ENCODE results near the gene PLRG1.

Gene PLRG1

DNA sequence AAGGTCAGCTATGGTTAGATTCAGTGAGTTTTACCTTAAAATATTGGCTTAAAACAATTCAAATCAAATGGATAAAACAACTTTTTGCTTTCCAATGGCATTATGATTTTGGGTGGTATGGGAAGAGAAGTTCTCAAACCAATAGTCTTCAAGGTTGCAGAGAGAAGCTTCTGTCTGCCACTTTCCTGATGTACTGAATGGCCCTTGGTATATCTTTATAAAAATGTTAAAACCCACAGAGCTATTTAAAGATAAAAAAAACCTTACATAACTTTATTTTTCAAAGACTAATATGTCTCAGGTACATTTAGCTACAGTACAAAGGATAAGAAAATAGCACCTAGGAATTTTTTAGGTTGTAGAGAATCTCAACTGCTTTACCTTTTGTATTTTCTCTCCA, 33.5 kb upstream of the PLRG1 start:
- TF ChIP-seq, protein P1, sequence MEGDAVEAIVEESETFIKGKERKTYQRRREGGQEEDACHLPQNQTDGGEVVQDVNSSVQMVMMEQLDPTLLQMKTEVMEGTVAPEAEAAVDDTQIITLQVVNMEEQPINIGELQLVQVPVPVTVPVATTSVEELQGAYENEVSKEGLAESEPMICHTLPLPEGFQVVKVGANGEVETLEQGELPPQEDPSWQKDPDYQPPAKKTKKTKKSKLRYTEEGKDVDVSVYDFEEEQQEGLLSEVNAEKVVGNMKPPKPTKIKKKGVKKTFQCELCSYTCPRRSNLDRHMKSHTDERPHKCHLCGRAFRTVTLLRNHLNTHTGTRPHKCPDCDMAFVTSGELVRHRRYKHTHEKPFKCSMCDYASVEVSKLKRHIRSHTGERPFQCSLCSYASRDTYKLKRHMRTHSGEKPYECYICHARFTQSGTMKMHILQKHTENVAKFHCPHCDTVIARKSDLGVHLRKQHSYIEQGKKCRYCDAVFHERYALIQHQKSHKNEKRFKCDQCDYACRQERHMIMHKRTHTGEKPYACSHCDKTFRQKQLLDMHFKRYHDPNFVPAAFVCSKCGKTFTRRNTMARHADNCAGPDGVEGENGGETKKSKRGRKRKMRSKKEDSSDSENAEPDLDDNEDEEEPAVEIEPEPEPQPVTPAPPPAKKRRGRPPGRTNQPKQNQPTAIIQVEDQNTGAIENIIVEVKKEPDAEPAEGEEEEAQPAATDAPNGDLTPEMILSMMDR (IDR thresholded peaks at IDR 0.05; ENCODE audit: low read depth, low read length): no peak
- H3K4me3 ChIP-seq (ENCODE audit: low read depth, low read length): no peak overlapping the region

DNA sequence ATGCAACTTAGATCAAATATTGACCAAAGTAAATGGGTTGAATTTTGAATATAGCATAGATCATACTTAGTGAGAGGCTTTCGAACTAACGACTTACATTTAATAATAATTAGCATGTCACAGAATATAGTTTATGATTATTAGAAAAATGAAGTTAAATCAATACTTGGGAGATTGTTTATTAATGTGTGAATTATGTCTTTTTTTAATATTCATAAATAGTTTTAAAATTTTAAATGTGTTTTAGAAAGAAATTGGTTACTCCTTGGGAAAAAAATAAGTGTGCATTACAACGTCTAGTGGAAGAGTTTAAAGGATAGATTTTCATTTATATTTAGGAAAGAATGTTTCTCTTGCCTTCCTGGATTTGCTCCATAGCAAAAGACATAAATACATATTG, 33.0 kb upstream of the PLRG1 start:
- no peak overlapping the region for H3K4me3 ChIP-seq (ENCODE audit: low read depth, low read length)
- TF ChIP-seq, protein P1 (IDR thresholded peaks at IDR 0.05; ENCODE audit: low read depth, low read length): no peak

DNA sequence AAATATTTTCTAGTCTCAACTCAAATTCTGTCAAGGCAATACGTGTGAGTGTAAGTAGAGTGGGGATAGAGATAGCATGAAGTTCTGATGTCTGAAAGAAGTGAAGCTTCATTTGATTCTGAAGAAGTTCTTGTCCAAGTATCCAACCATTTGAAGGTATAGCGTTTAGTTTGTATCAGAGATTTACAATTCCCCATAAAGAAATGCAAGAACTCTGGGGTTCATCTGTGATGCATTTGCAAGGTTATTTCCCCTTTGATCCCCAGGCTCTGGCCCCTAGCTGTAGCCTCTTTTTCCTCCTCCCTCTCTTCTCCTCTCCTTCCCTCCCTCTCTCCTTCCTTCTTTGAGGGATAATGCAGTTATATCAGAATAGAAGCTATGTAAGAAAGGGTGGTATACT, 32.5 kb upstream of the PLRG1 start:
- no peak overlapping the region for H3K4me3 ChIP-seq (ENCODE audit: low read depth, low read length)
- TF ChIP-seq, protein P1 (IDR thresholded peaks at IDR 0.05; ENCODE audit: low read depth, low read length): no peak

DNA sequence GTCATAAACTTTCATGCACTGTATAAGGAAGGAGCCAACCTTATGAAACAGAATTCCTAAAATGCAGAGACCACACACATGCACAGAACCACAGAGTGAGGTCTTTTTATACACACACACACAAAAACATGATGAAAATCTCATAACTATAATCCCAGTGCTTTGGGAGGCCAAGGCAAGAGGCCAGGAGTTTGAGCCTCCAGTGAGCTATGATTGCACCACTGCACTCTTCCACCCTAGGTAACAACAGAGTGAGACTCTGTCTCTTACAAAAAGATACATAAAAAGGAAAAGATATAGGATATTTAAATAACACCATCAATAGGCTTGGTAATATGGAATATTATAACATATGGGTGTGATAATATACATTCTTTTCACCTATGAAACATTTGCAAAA, 29.7 kb upstream of the PLRG1 start:
- TF ChIP-seq, protein P1 (IDR thresholded peaks at IDR 0.05; ENCODE audit: low read depth, low read length): no peak
- no peak overlapping the region for H3K4me3 ChIP-seq (ENCODE audit: low read depth, low read length)

DNA sequence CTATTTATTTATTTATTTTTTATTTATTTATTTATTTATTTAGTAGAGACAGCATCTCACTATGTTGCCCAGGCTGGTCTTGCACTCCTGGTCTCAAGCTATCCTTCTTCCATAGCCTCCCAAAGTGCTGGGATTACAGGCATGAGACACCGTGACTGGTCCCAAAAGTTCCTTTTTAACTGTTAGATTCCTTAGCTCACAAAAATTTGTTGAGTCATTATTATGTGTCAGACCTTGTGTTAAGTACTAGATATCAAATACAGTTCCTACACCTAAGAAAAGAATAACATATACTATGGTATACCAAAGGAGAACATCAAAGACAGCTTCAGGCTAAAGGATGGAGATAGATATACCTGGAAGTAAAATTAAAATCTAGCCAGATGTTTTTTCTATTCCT, 28.7 kb upstream of the PLRG1 start:
- TF ChIP-seq, protein P1 (IDR thresholded peaks at IDR 0.05; ENCODE audit: low read depth, low read length): no peak
- no peak overlapping the region for H3K4me3 ChIP-seq (ENCODE audit: low read depth, low read length)

DNA sequence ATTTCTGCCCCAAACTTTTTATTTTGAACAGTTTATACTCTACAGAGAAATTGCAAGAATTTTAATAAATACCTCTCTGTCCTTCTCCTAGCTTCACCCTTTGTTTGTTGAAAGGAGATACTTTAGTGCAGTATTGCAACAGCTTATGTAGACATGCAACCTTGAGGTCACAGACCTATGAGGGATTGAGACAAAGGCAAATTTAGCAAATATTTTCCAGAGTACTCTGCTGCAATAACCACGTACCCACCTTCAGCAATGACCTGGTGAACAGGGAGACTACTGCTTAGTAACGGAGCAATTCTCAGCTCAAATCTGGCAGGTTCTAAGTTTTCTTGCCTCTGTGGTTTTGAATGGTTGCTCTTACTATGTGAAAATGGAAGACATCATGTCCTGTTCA, 27.1 kb upstream of the PLRG1 start:
- no peak overlapping the region for H3K4me3 ChIP-seq (ENCODE audit: low read depth, low read length)
- TF ChIP-seq, protein P1 (IDR thresholded peaks at IDR 0.05; ENCODE audit: low read depth, low read length): no peak

DNA sequence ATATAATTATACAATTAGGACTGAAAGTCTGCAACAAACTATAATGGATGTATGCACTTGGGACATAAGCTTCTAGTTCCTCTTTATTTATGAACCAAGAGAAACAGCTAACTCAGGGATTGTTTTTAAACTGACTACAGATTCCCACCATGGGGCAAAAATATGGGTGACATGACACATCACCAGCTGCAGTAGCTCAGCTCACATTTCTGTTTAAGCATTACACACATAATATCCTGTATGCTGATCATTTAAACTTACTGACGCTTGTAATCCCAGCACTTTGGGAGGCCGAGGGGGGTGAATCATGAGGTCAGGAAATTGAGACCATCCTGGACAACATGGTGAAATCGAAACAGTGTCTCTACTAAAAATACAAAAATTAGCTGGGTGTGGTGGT, 24.1 kb upstream of the PLRG1 start:
- TF ChIP-seq, protein P1 (IDR thresholded peaks at IDR 0.05; ENCODE audit: low read depth, low read length): no peak

More for the DNA sequence above, 24.1 kb upstream of the PLRG1 start:
- H3K4me3 ChIP-seq (ENCODE audit: low read depth, low read length): no peak overlapping the region
